Putamen (tissue), 1 donor: Measurements from ENCODE around the gene SSR4.
A peak's percentile ranks its signal among the peaks of the same experiment; 100 is the strongest.
"Not testable (repeated sequence)": the region's sequence is repeated elsewhere in the genome, so short reads cannot be mapped to it uniquely, and the experiment has no call there.

Source experiments
- DNase-seq: peaks from one replicate; pipeline ENCODE4 v3.0.0-alpha.2; 2016; ENCODE audit warnings: low spot score

The SSR4 gene

GRCh38 chrX:153794018-153794896 lies at the start of gene SSR4, which contains the start of gene IDH3G:
Gene SSR4, plus strand, starts transcription at chrX:153794668. Its CDS starts 20 bp downstream, at chrX:153794688.
Gene IDH3G, minus strand, starts transcription at chrX:153794375. Its CDS starts 49 bp downstream, at chrX:153794326.
- peak; percentile 94 for DNase-seq

GRCh38 chrX:153745067-153745433 lies 49.4 kb upstream of the SSR4 start:
- DNase-seq: not testable (repeated sequence)

GRCh38 chrX:153746359-153746758 lies 48.1 kb upstream of the SSR4 start:
- DNase-seq: no peak

GRCh38 chrX:153746991-153747390 lies 47.5 kb upstream of the SSR4 start:
- DNase-seq: not testable (repeated sequence)

GRCh38 chrX:153749017-153749416 lies 45.5 kb upstream of the SSR4 start:
- not testable (repeated sequence) for DNase-seq

- no peak for DNase-seq
Observed at GRCh38 chrX:153750127-153750774, 44.2 kb upstream of the SSR4 start.

- no peak for DNase-seq
Observed at GRCh38 chrX:153755136-153755535, 39.3 kb upstream of the SSR4 start.

- DNase-seq: no peak
Observed at GRCh38 chrX:153761863-153762262, 32.6 kb upstream of the SSR4 start.

GRCh38 chrX:153762626-153763173 lies 31.8 kb upstream of the SSR4 start:
- no peak for DNase-seq

GRCh38 chrX:153763298-153763932 lies 31.1 kb upstream of the SSR4 start:
- no peak for DNase-seq

- DNase-seq: peak; percentile 86
Observed at GRCh38 chrX:153763989-153764755, 30.3 kb upstream of the SSR4 start, which contains the start of gene PLXNB3. Gene PLXNB3, plus strand, starts transcription at chrX:153764249. Its CDS starts 1,287 bp downstream, at chrX:153765536.

- no peak for DNase-seq
Observed at GRCh38 chrX:153764786-153765137, 29.7 kb upstream of the SSR4 start.

- DNase-seq: peak; percentile 93
Observed at GRCh38 chrX:153765138-153766079, 29.1 kb upstream of the SSR4 start.

- DNase-seq: peak; percentile 74
Observed at GRCh38 chrX:153766098-153766817, 28.2 kb upstream of the SSR4 start.

GRCh38 chrX:153766871-153767673 lies 27.4 kb upstream of the SSR4 start:
- no peak for DNase-seq

- no peak for DNase-seq
Observed at GRCh38 chrX:153767674-153768055, 26.8 kb upstream of the SSR4 start.

GRCh38 chrX:153768311-153769157 lies 25.9 kb upstream of the SSR4 start:
- DNase-seq: no peak
